GM19328 (cell line): ENCODE results near the gene KRTAP4-2.
"Not testable (repeated sequence)": the region's sequence is repeated elsewhere in the genome, so short reads cannot be mapped to it uniquely, and the experiment has no call there.

Source experiments
- ATAC-seq: cut with Tn5 transposase; IDR thresholded peaks from one replicate; pipeline ENCODE4 v1.9.1; 2021; ENCODE audit warnings: mild to moderate bottlenecking, moderate library complexity; ENCODE audit not compliant: unreplicated experiment

The KRTAP4-2 gene

GRCh38 chr17:41167561-41167960 lies 10.5 kb downstream of the KRTAP4-2 start:
- ATAC-seq, result no peak

GRCh38 chr17:41163828-41164227 lies 14.2 kb downstream of the KRTAP4-2 start:
- no peak for ATAC-seq

GRCh38 chr17:41160648-41161047 lies 17.4 kb downstream of the KRTAP4-2 start, which contains the start of gene KRTAP4-4:
KRTAP4-4 (minus strand) TSS chr17:41160748; CDS start chr17:41160691, 57 bp downstream.
- no peak for ATAC-seq

GRCh38 chr17:41160190-41160589 lies 17.8 kb downstream of the KRTAP4-2 start:
- ATAC-seq, result not testable (repeated sequence)

GRCh38 chr17:41153856-41154255 lies 24.2 kb downstream of the KRTAP4-2 start:
- no peak for ATAC-seq

GRCh38 chr17:41151525-41151924 lies 26.5 kb downstream of the KRTAP4-2 start:
- no peak for ATAC-seq

- no peak for ATAC-seq
Observed at GRCh38 chr17:41150026-41150425, 28.0 kb downstream of the KRTAP4-2 start.

- no peak for ATAC-seq
Observed at GRCh38 chr17:41149652-41149985, 28.4 kb downstream of the KRTAP4-2 start, which contains the start of gene KRTAP4-5. KRTAP4-5 (minus strand) TSS chr17:41149825; CDS start chr17:41149767, 58 bp downstream.

- ATAC-seq, result not testable (repeated sequence)
Observed at GRCh38 chr17:41148971-41149651, 28.9 kb downstream of the KRTAP4-2 start.

GRCh38 chr17:41147531-41148204 lies 30.4 kb downstream of the KRTAP4-2 start:
- no peak for ATAC-seq

- no peak for ATAC-seq
Observed at GRCh38 chr17:41145261-41145660, 32.8 kb downstream of the KRTAP4-2 start.

- ATAC-seq, result no peak
Observed at GRCh38 chr17:41144846-41145245, 33.2 kb downstream of the KRTAP4-2 start.

GRCh38 chr17:41141361-41141760 lies 36.7 kb downstream of the KRTAP4-2 start:
- no peak for ATAC-seq

GRCh38 chr17:41140360-41141131 lies 37.5 kb downstream of the KRTAP4-2 start, which contains the start of gene KRTAP4-6:
KRTAP4-6 (minus strand) TSS chr17:41140544; CDS start chr17:41140487, 57 bp downstream.
- no peak for ATAC-seq

- not testable (repeated sequence) for ATAC-seq
Observed at GRCh38 chr17:41139865-41140264, 38.2 kb downstream of the KRTAP4-2 start.

- no peak for ATAC-seq
Observed at GRCh38 chr17:41133880-41134735, 43.9 kb downstream of the KRTAP4-2 start.

GRCh38 chr17:41131979-41132378 lies 46.0 kb downstream of the KRTAP4-2 start:
- ATAC-seq, result no peak
